DND-41 (cell line): ENCODE data around the gene GMEB2.
"Not testable (repeated sequence)": the region's sequence is repeated elsewhere in the genome, so short reads cannot be mapped to it uniquely, and the experiment has no call there.

Experiments used
- CTCF ChIP-seq: IDR thresholded peaks from 2 replicates; pipeline ENCODE4 v1.5.1; 2012; ENCODE audit warnings: borderline replicate concordance, low read length, moderate library complexity, mild to moderate bottlenecking; ENCODE audit not compliant: poor library complexity, severe bottlenecking; ENCODE audit errors: extremely low read depth
- EZH2 ChIP-seq: IDR thresholded peaks from 3 replicates; pipeline ENCODE4 v1.6.1; 2012; ENCODE audit warnings: borderline replicate concordance, low read depth, mild to moderate bottlenecking, moderate library complexity, low read length, inconsistent platforms; ENCODE audit not compliant: severe bottlenecking

- not testable (repeated sequence) for TF ChIP-seq CTCF, EZH2
Measured at GRCh38 chr20:63650486-63650885, 23.6 kb upstream of the GMEB2 start.
